GM18498 (cell line): Measurements from ENCODE around the gene RUNX2.
A peak's percentile ranks its signal among the peaks of the same experiment; 100 is the strongest.

Source experiments
- ATAC-seq: cut with Tn5 transposase; IDR thresholded peaks from one replicate; pipeline ENCODE4 v1.9.1; 2021; ENCODE audit warnings: mild to moderate bottlenecking, moderate library complexity; ENCODE audit not compliant: unreplicated experiment

RUNX2 gene

DNA sequence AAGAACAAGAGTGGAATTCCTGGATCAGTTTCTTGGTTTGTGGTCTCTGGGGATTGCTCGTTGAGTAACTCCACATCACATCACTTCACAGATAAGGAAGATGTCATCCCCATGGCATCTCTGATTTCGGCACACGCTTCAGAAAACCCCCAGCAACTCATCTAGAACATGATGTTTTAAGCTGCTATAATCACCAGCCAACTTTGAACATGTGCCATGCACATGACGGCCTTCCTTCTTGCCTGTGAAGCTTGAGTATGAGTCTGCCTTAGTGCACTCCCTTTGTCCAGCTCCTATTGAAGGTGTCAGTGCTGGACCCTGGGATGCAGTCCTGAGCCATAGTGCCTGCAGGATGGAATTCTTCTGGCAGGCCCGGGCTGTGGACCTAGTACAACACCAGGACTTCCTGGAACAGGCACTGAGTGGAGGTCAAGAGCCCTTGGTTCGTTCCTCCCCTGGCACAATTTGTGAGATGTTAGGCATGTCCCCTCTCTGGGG, 281.1 kb downstream of the RUNX2 start:
- no peak for ATAC-seq

DNA sequence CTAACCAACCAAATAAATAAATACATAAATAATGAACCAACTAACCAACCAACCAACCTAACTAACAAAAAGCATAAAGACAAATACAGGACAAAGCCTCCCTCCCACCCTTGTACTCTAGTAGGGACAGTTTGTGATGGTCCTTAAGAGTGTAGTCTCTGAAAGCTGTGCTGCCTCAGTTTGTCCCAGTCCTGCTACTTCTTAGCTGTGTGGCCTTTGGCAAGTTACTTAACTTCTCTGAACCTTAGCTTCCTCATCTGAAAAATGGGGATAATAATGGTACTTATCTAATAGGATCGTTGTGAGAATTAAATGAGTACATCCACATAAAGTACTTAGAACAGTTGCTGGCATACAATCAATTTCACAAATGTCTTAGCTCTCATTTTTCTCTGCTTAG, 282.2 kb downstream of the RUNX2 start:
- no peak for ATAC-seq

DNA sequence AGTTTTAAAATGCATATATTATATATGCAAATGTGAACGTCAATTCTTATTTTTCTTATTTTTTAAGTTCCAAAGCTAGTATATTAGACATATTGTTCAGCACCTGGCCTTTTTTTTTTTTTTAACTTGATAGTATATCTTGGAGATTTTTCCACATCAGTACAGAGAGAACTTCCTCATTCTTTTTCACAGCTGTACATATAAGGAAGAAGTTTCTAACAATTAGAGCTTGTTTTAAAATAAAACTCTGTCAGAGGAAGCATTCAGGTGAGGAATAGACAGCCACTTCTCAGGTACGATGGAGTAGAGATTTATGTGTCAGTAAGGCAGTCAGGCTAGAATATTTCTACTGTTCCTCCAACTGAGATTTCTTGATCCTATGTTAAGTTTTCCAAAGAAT, 282.7 kb downstream of the RUNX2 start:
- ATAC-seq: no peak

DNA sequence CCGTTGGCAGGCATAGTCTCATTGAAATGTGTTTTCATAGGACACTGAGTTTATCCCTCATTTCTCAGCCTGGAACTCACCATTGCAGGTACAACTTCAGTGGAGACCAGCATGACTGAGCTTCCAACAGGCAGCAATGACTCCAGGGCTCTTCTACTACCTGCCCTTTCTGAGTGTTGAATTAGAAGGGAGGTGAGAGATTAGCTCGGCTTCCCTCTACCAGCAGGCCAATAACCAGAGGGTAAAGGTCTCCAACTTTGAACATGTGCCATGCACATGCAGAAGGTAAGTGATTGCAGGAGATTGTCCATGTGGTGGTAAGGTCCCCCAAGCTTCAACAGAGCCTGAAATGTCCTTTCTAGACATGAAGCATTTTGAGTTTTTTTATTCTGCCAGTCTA, 283.4 kb downstream of the RUNX2 start:
- no peak for ATAC-seq

DNA sequence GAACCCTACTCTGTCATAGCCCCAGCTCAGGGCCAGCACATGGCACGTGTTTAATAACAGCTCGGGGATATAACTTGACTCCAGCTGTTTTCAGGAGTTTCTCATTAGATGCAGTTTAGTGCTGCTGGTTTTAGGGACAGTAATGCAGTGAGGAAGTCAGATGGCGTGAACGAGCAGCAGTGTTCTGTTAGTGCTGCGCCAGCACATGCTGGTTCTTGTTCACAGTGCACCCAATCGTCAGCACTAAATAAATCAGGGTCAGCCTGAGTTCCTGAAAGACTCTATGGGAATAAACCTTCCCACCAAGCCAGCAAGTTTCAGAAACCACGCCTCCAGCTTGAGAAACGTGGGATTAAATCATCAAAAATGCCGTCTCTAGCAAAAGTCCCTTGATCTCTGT, 285.5 kb downstream of the RUNX2 start:
- ATAC-seq: no peak

DNA sequence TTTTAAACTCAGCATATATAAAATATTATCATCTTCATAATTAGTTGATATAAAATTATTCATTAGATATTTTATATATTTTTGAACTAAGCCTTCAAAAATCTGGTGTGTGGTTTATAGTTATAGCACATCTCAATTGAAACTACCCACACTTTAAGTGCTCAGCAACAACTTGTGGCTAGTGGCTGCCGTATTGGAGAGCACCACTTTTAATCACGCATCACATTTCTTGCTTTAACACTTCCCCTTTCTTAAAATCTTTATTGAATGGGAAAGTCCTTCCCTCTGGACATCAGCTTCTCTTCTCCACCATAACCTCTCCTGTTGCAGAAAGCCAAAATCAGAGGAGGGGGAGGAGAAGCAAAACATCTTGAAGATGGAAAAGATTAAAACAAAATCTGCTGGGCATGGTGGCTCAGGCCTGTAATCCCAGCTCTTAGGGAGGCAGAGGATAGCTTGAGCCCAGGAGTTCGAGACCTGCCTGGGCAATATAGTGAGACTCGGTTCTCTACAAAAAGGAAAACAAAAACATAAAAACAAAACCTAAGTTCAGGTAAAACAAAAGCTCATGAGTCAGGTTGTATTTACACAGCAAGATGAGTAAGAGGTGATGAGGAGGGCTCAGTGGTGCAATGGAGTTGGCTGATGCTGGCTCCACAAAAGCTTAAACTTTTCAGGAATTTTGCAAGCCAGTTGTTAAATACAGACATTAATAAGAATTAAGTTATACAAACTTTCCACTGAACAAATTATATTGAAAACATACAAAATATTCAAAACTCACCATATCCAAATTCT, 286.6 kb downstream of the RUNX2 start:
- no peak for ATAC-seq

DNA sequence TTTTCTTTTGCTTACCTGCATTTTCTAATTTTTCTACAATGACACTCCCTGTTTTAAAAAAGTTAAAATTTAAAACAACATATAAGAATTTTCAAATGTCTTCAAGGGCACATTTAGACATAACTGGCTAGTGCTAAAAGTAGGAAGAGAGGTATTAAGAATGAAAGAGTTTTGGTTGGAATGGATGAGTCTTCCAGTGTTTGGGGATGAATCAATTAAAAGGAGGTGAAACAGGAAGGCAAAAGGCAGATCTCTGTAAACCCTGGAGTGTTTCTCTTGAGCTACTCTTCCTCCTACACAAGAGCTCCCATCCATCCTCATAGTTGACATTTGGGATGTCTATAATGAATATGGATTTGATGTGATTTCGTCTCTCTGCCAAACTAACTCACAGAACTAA, 288.1 kb downstream of the RUNX2 start:
- ATAC-seq: no peak

DNA sequence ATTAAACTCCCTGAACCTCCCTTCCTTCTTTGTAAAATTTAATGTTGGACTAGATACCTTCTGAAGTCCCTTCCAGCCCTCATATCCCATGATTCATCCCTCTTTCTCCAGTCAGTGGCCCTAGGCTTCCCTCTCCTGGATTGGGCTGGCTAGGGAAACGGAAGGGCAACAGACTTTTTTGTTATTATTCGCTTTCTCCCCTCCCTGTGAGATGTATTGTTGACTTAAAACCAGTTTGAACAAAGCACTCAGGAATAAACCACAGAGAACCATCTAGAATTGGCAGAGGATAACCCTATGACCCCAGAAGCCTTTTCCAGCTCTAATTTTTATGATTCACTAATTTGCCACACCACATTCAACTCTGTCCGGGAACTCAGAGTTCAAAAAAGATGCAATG, 289.3 kb downstream of the RUNX2 start:
- no peak for ATAC-seq

DNA sequence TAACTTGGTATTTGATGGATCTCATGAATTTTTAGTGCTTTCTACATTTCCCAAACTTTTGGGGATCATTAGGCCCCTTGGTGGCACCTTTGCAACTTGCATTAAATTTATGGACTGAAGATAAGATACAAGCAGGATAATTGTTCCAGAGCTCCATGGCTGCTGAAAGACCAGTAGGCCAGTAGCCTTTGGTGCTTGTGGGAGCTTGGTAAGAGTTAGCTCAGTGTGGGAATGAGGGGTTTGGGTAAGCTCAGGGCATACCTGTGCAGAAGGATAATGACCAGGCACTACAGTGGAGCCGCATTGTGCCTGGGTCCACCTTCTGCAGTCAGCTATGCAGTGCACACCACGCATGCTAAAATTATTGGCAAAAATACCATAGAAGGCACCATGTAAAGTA, 290.1 kb downstream of the RUNX2 start:
- ATAC-seq: no peak

DNA sequence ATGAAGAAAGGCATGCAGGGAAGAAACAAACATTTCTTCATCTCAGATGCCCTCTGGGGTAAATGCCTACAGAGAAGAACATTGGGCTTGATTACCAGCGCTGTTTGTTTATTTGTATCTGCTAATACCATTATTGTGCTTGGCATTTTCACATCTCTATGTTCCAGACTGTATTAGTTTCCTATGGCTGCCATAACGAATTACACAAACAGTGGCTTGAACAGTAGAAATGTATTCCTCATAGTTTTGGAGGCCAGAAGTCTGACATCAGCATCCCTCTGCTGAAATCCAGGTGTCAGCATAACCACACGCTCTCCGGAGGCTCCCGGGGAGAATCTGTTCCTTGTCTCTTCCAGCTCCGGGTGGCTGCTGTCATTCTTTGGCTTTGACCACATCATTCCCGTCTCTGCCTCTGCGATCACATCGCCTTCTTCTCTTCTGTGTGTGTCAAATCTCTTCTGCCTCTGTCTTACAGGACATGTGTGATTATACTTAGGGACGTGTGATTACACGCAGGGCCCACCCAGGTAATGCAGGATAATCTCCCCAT, 291.2 kb downstream of the RUNX2 start:
- ATAC-seq: no peak

DNA sequence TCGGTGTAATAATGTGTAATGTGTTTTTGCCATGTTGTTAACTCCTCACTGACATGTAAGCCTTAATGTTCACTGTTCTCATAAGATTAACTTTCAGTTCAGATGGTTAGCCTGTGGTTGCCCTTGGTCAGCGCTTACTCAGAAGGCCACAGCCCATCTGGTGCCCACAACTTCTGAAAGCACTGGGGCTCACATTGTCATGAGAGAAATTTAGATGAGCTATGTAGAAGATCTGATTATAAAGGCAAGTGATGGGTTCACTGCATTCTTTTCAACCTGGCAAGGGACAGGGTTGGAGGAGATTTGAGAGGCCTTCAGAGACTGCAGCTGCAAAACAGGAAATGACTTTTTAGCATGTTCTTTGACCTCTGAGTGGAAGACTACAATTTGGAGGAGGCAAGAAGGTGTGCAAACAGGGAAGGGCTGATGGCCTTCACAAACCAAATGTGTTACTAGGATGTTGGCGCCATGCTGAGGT, 291.9 kb downstream of the RUNX2 start:
- peak; percentile 48 for ATAC-seq

DNA sequence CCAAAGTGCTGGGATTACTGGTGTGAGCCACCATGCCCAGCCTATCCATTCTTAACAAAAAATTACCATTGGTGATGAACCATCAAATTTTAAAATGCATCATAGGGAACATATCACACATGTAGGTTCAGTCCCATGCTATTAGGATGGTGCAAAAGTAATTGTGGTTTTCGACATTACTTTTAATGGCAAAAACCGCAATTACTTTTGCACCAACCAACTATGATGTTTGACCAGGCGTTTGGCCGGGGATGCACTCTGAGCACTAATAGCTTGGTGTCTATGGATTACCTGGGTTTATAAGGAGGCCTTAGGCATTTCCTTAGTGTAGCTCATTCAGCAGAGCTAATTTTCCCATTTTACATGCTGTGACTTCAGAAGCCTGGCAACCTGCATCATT, 296.1 kb downstream of the RUNX2 start:
- ATAC-seq: no peak

DNA sequence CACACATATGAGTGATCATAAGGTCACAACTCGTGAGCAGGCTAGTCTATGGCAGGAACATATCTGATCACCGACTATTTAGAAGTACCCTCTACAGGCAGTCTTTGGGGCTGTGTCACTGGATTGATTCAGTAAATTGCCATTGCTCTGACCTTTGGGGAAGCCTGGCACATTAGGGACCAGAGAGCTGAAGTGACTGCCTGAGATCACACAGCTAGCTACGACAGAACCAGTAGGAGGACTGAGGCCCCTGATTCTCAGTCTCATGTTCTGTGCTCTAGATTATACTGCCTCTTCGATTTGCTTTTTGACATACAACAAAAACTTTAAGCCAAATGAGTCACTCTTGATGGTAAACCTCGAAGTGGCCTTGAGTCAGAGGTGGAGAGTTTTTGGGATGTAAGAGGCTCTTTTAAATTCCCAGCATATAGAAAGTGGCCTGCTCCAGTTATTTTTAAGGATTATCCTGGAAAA, 297.1 kb downstream of the RUNX2 start:
- ATAC-seq: no peak

DNA sequence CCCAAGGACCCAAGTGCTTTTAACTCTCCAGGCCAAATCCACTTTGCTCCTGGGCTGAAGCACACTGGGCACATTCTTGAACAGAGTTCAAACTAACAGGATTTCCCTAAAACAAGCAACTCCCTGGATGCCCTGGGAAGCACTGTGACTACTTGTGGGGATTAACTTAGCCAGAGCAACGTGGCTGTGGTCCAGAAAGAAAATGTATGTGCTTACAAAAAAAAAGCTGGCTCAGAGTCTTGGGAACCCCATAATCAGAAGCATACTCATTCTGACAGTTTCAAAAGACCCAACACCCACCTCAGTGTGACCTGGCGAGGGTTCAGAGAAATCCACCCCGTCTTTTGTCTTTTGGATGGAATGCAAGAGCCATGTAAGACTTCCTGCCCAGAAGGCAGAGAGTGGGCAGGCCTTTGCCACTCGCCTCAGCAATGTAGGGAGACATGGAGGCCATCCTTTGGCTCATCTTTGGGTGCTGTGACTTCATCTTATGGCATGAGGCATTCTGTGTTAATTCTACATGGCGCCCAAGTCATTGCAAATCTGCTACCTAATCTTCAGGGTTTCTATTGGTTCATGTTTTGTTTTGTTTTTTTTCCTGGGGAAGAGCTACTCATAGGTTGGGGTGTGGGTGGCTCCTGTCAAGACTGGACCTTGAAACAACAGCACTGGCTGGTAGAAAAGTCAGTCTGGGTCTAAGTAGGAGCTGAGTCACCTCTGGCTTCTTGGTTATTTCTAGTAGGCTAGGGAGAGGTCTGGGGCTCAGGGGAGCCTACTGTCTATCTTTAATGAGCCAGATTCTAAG, 298.2 kb downstream of the RUNX2 start:
- no peak for ATAC-seq

DNA sequence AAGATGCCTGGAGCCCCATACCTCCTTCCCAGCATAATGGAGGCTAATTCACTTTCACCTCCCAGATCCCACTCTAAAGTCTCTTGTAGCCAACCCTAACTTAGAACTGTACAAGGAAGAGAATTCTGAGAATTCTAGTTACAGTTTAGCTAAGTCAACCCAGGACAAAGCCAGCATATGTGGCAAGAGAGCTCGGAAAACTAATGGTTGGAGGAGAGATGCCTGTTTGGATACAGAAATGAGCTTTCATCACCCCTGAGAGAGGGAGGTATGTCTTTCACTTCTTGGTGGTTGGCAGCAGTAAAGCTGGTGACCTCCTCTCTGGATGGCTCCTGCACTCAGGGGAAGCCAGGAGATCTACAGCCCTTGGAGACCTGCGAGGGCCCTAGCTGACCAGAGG, 302.2 kb downstream of the RUNX2 start:
- ATAC-seq: no peak

DNA sequence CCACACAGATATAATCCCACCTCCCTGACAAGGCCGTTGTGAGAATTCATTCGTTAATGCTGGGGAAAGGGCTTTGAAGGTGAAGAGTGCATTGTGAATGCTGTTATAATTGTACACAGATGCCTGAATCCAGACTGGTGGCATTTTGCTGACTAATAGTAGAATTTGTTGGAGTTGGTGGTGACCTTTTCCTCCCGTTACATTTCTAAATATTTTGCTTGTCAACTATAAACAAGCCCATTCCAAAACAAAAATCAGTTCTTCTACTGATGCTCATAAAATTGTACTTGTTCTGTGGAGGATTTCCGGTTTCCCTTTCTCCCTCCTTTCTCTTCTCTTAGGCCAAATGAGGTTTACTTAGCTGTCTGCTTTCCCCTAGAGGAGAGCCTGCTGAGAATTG, 302.7 kb downstream of the RUNX2 start:
- ATAC-seq: no peak

DNA sequence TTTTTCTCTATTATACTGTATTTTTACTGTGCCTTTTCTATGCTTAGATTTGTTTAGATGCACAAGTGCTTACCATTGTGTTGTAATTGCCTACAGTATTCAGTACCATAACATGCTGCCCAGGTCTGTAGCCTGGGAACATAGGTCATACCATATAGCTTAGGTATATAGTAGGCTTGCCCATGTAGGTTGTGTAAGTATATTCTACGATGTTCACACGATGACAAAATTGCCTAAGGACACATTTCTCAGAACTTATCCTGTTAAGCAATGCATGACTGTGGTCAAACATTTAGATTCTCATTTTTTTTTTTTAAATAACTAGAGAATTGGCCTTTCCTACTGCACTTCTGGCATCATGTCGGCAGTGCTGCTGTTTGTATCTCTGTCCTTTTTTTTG, 303.3 kb downstream of the RUNX2 start:
- ATAC-seq: no peak

DNA sequence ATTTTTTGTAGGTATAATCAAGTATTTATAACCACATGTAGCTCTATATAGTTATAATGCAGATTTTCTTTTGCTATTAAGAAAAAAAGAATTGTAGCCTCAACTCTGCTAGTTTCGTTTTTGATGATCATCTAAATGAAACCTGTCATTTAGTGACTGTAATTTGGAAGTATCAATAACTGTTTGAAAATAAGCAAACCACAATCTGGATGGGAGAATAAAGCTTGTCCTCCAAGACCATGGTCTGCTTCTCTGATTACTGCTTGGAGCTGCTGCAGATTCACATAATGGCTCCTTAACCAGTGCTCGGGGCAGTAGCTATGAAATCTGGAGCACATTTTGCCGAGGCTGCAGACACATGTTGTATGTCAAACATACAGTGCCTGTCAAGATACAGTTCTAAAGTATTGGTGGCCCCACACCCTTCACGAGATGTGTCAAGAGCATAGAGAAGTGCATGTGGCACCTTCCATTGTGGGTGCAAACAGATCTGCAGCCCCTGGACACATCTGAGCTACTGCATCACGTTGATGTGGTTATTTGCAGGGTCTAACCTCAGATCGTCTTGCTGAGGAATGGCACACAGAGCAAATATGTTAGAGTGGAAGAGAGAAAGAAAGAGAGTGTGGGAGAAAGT, 305.3 kb downstream of the RUNX2 start:
- ATAC-seq: no peak

DNA sequence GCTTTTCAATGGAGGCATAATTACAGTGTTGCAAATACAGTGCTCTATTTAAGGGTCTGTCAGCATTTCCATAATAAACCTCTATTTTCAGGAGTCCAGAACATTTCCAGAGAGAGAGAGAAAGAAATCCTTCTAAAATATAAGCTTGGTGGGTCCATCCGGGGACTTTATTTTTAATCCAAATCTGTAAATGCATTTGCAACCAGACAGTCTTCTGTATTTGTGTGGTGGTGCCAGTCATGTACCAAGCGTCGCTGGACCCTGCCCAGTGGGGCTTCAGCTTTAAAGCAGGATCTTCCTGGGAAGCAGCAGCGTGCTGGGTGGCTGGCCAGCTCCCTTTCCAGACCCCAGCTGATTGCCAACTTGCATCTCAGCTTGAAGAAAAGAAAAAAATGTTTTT, 306.1 kb downstream of the RUNX2 start:
- no peak for ATAC-seq

DNA sequence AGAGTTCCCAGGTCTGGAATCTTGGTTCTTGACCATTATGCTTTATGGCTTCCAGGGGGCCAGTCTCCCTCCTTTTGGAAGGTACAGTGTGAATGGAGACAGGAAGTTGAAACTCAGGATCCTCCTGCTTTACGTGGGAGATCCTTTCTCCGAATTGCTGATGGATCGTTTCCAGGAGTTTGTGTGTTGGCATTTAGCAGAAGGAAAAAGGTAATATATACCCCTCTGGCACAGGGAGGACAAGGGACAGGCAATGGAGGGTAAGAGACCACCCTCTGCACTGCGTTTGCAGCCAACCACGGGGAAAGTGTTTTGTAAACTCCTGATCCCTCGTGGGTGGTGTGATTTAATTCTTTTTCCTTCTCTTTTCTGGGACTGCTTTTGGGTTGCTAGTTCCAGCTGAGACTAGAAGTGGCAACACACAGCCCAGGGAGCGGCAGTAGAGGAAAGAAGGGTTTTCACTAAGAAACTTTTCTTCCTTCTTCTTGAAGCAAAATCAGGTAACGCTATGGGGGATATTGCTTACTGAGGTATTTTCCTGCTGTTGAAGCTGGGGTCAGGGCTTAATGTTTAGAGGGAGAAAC, 307.2 kb downstream of the RUNX2 start:
- no peak for ATAC-seq

DNA sequence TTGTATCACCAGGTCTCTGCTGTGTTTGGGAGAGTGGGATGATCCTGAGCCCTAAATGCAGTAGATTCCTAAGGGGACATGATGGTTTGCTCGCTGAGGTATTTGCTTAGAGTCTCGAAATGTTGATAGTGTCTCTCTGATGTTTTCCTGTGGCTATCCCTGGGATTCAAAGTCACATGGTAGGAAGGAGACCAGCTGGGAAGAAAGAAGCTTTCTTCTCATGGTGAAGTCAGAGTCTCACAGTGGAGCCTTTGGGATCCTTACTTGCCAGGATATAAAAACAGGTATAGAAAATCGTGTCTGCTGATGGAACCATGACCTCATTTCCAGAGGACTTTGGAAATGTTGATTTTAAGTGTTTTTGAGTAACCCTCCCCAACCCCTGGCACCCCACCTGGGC, 308.9 kb downstream of the RUNX2 start:
- no peak for ATAC-seq
